ENCODE measurements around the gene OTUB2.
"Not testable (repeated sequence)": the region's sequence is repeated elsewhere in the genome, so short reads cannot be mapped to it uniquely, and the experiment has no call there.

OTUB2 gene

DNA sequence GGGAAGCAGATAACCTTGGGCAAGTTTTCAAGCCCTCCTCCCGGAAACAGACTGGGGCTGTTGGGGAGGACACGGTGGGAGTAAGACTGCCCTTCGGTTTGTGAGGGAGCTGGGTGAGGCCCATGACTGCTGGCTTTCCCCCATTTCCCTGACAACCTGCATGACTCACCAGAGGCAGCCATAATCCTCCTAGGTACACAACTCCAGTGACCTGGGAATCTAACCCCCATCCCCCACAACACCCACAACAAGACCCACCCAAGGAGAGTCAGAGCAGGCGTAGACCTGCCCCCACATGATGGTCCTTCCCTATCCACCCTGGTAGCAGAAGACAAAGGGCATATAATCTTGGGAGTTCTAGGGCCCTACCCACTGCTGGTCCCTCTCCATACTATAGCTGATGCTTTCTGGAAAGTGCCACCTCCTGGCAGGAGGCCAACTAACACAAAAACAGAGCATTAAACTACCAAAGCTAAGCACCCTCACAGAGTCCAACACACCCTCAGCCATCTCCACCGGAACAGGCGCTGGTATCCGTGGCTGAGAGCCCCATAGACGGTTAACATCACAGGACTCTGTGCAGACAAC lies 40.0 kb downstream of the OTUB2 start:
- TF ChIP-seq, protein P1, sequence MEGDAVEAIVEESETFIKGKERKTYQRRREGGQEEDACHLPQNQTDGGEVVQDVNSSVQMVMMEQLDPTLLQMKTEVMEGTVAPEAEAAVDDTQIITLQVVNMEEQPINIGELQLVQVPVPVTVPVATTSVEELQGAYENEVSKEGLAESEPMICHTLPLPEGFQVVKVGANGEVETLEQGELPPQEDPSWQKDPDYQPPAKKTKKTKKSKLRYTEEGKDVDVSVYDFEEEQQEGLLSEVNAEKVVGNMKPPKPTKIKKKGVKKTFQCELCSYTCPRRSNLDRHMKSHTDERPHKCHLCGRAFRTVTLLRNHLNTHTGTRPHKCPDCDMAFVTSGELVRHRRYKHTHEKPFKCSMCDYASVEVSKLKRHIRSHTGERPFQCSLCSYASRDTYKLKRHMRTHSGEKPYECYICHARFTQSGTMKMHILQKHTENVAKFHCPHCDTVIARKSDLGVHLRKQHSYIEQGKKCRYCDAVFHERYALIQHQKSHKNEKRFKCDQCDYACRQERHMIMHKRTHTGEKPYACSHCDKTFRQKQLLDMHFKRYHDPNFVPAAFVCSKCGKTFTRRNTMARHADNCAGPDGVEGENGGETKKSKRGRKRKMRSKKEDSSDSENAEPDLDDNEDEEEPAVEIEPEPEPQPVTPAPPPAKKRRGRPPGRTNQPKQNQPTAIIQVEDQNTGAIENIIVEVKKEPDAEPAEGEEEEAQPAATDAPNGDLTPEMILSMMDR (conservative IDR thresholded peaks at IDR 0.05): no peak
- no peak overlapping the region for H3K27ac ChIP-seq

GRCh38 chr14:94072076-94072475 lies 45.9 kb downstream of the OTUB2 start:
- not testable (repeated sequence) for H3K27ac ChIP-seq

DNA sequence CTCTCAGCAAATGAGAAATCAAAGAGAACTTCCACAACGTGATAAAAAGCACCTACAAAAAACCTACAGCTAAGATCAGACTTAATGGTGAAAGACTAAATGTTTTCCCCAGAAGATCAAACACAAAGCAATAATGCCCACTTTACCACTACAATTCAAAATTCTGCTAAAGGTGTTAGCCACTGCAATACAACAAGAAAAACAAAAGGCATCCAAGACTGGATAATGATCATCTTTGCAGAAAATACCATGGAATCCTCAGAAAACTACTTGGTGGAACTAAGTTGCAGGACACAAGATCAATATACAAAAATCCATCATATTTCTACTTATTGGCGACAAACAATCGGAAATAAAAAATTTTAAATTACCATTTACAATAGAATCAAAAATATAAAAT lies 48.4 kb downstream of the OTUB2 start:
- no peak overlapping the region for H3K27ac ChIP-seq
- TF ChIP-seq, protein P1 (conservative IDR thresholded peaks at IDR 0.05): no peak

GRCh38 chr14:94075008-94075407 lies 48.9 kb downstream of the OTUB2 start:
- H3K27ac ChIP-seq: no peak overlapping the region
- TF ChIP-seq, protein P1 (conservative IDR thresholded peaks at IDR 0.05): no peak

- TF ChIP-seq, protein P1 (conservative IDR thresholded peaks at IDR 0.05): no peak
- H3K27ac ChIP-seq: no peak overlapping the region
Measured at GRCh38 chr14:94077111-94077821, 51.1 kb downstream of the OTUB2 start.

GRCh38 chr14:94077823-94078222 lies 51.7 kb downstream of the OTUB2 start:
- TF ChIP-seq, protein P1 (conservative IDR thresholded peaks at IDR 0.05): no peak
- no peak overlapping the region for H3K27ac ChIP-seq

DNA sequence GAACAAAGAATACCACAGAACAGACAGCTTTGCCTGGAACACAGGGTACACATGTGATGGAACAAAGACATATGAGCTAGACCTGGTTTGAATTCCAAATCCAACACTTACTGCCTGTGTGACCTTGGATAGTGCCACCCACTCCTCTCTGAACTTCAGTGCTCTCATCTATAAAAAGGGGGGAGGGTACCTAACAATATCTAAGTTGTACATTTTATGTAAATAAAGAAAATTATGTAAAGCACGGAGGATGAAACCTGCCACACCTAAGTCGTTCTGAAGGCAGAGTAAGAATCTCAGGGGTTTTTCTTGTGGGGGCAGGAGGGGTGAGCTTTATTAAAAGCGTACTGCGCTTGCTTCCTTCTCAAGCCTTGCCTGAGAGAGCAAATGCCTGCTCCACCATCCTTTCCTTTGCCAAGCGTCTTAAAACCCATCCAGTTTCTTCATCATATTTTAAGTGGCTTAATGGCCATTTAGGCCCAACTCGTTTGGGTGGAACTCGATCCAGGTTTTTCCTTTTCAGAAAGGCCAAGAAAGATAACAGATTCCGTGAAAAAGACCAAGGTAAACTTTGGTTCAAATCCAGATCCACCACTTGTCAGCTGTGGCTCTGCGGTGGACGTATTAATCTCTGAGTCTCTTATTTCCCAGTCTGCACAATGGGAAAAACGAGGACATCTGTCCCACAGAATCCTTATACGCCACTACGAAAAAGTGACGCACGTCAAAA lies 53.9 kb downstream of the OTUB2 start:
- TF ChIP-seq, protein P1 (conservative IDR thresholded peaks at IDR 0.05): no peak
- peak overlapping the region; percentile 92 for H3K27ac ChIP-seq
